Stomach (tissue), 9 donors: ENCODE results near the gene ITGB5. TPM values are rescaled to one million over a fixed set of nuclear protein-coding genes. Genes with fewer than 3 reads are reported as not detected.
A peak's percentile ranks its signal among the peaks of the same experiment; 100 is the strongest.

Experiments
- DNase-seq, 2 donors: peaks; one replicate each; pipeline versions ENCODE4 v3.0.0 to v3.0.0-alpha.2; 2013 to 2019
- H3K27ac ChIP-seq, 5 donors: fragments of 200-600 bp in 4 of 5; sonication (generic) in 4 of 5; one replicate each; pipeline ENCODE4 v1.5.1; 2013 to 2019; ENCODE audit warnings: mild to moderate bottlenecking in 1 of 5, moderate library complexity in 1 of 5
- H3K27me3 ChIP-seq, 3 donors: fragments of 200-600 bp; sonication (generic); one replicate each; pipeline ENCODE4 v1.5.1; 2017 to 2019; ENCODE audit warnings: mixed run types in 1 of 3
- H3K36me3 ChIP-seq, 4 donors: fragments of 200-600 bp; sonication (generic); 1 replicate in 3 of 4; 2 replicates in 1 of 4; pipeline ENCODE4 v1.5.1; 2016 to 2019
- H3K4me1 ChIP-seq, 4 donors: fragments of 200-600 bp; sonication (generic); one replicate each; pipeline ENCODE4 v1.5.1; 2016 to 2019
- H3K4me3 ChIP-seq, 4 donors: fragments of 200-600 bp; sonication (generic) in 3 of 4; one replicate each; pipeline ENCODE4 v1.5.1; 2016 to 2019; ENCODE audit warnings: mild to moderate bottlenecking in 1 of 4
- H3K9me3 ChIP-seq, 4 donors: fragments of 200-600 bp; sonication (generic); one replicate each; pipeline ENCODE4 v1.5.1; 2016 to 2019
- EP300 ChIP-seq: sonication (generic); formaldehyde crosslinking; IDR thresholded peaks from one replicate; pipeline ENCODE4 v1.6.1; 2017; ENCODE audit warnings: antibody characterized with exemption
- POLR2A ChIP-seq, 4 donors: fragments of 450-650 bp; IDR thresholded peaks; one replicate each; pipeline ENCODE4 v1.6.1; 2016; ENCODE audit warnings: antibody characterized with exemption in 4 of 4, control low read depth in 2 of 4, mild to moderate bottlenecking in 1 of 4, moderate library complexity in 1 of 4
- POLR2AphosphoS5 ChIP-seq, 3 donors: sonication (generic); formaldehyde crosslinking; IDR thresholded peaks; one replicate each; pipeline ENCODE4 v1.6.1; 2016; ENCODE audit warnings: antibody characterized with exemption in 3 of 3
- WGBS, 5 donors: extraction: QIAGEN DNeasy Blood & Tissue Kit in 3 of 5; methylation state at CpG; one replicate each; pipeline versions ENCODE4 v1.1.5 to v1.1.7; 2013 to 2018; 5-methylcytosine and 5-hydroxymethylcytosine counted together
- intact Hi-C: fragments of 100-400 bp; cut with DNase I; formaldehyde crosslinking; loops from one replicate; pipeline ENCODE4 v1.15.1; 2023; ENCODE audit warnings: low total_unique reads
- polyA plus RNA-seq, 3 donors: library from polyadenylated mRNA; stranded (reverse); fragments of 200-250 nt; gene quantifications; one replicate each; pipeline ENCODE4 v1.2.3, GENCODE V29; 2013
- total RNA-seq, 5 donors: library from RNA; depleted of rRNA; stranded (reverse); fragments of >200 nt; gene quantifications; one replicate each; pipeline versions ENCODE4 v1.1.0 to v1.2.3, GENCODE V29; 2014 to 2016
- TF ChIP-seq, protein P1 (sequence below), 7 experiments: fragments of 450-650 bp in 4 of 7; fragments of 200-600 bp in 3 of 7; sonication (generic) in 3 of 7; IDR thresholded peaks; one replicate each; pipeline ENCODE4 v1.5.1; 2016 to 2019; ENCODE audit warnings: antibody characterized with exemption in 7 of 7, control low read depth in 2 of 7, mild to moderate bottlenecking in 1 of 7
- donor health status: healthy with polysubstance abuse.
- donor health status: Bipolar disorder and iron deficiency.
- donor health status: healthy.

Gene ITGB5
- total and polyA plus RNA-seq, 8 donors = 8.2 to 205 (median 54.1) TPM

GRCh38 chr3:124885466-124886167, 1.5 kb downstream of the ITGB5 start:
- DNase-seq = no peak
- H3K4me1 ChIP-seq = peaks cover 10 to 52% (median 26%) of the 10 kb centered on the region in 4 donors
- intact Hi-C loops = loop anchor here (5.0 kb wide), 1 partner anchor 103 kb away; no protein-coding TSS in a partner anchor

DNA sequence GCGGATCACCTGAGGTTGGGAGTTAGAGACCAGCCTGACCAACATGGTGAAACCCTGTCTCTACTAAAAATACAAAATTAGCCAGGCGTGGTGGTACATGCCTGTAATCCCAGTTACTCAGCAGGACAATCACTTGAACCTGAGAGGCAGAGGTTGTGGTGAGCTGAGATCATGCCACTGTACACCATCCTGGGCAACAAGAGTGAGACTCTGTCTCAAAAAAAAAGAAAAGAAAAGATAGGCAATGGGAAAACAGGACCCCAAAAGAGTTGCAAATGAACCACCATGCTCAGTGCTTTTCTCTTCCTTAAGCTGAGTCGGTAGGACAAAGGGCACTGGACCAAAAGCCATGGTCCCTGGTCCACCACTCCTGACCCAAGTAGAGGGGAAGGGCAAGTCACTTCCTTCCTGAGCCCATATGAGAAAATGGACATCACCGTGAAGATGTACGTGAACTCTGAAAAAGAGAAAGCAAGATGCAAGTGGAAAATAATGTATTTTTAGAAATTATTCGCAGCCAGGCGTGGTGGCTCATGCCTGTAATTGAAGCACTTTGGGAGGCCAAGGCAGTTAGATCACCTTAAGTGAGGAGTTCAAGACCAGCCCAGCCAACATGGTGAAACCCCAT, 2.6 kb downstream of the ITGB5 start:
- Histone ChIP-seq H3K4me3 (no peak overlapping the region), H3K27me3 (peaks cover 0 to 19% (median 4%) of the 10 kb centered on the region in 3 donors), H3K27ac (no peak overlapping the region), H3K36me3 (no peaks in the 10 kb centered on the region), H3K9me3 (no peaks in the 10 kb centered on the region), H3K4me1 (peaks cover 13 to 52% (median 31%) of the 10 kb centered on the region in 4 donors)
- DNase-seq = no peak
- intact Hi-C loops = loop anchor here (5.0 kb wide), 1 partner anchor 102 kb away; no protein-coding TSS in a partner anchor
- TF ChIP-seq POLR2A (IDR thresholded peaks at IDR 0.05) = no peak
- TF ChIP-seq, protein P1, sequence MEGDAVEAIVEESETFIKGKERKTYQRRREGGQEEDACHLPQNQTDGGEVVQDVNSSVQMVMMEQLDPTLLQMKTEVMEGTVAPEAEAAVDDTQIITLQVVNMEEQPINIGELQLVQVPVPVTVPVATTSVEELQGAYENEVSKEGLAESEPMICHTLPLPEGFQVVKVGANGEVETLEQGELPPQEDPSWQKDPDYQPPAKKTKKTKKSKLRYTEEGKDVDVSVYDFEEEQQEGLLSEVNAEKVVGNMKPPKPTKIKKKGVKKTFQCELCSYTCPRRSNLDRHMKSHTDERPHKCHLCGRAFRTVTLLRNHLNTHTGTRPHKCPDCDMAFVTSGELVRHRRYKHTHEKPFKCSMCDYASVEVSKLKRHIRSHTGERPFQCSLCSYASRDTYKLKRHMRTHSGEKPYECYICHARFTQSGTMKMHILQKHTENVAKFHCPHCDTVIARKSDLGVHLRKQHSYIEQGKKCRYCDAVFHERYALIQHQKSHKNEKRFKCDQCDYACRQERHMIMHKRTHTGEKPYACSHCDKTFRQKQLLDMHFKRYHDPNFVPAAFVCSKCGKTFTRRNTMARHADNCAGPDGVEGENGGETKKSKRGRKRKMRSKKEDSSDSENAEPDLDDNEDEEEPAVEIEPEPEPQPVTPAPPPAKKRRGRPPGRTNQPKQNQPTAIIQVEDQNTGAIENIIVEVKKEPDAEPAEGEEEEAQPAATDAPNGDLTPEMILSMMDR (IDR thresholded peaks at IDR 0.05) = no peak
- TF ChIP-seq EP300 = no peak
- TF ChIP-seq POLR2AphosphoS5 (IDR thresholded peaks at IDR 0.05) = no peak
- 70 to 91% (median 80%) methylated on average over 6 to 7 of the region's 7 CpGs for WGBS, 5 donors

More at GRCh38 chr3:124885466-124886167, 1.5 kb downstream of the ITGB5 start:
- TF ChIP-seq EP300 = no peak
- TF ChIP-seq, protein P1 (IDR thresholded peaks at IDR 0.05) = no peak
- no peak for TF ChIP-seq POLR2A (IDR thresholded peaks at IDR 0.05)
- TF ChIP-seq POLR2AphosphoS5 (IDR thresholded peaks at IDR 0.05) = no peak
- H3K36me3 ChIP-seq = no peaks in the 10 kb centered on the region
- peak overlapping the region; percentile 16 to 93 (median 92) for H3K27ac ChIP-seq
- peak overlapping the region; percentile 64 to 78 (median 73) for H3K4me3 ChIP-seq
- H3K9me3 ChIP-seq = no peaks in the 10 kb centered on the region
- H3K27me3 ChIP-seq = peaks cover 0 to 19% (median 4%) of the 10 kb centered on the region in 3 donors
- 33 to 43% (median 35%) methylated on average over 10 to 17 of the region's 17 CpGs for WGBS, 5 donors

GRCh38 chr3:124883766-124884473, 3.2 kb downstream of the ITGB5 start:
- peak overlapping the region in 1 of 5 donors; percentile 15 for H3K27ac ChIP-seq
- 88 to 94% (median 91%) methylated on average over 6 to 7 of the region's 7 CpGs for WGBS, 5 donors
- no peak for DNase-seq

More at GRCh38 chr3:124883766-124884473, 3.2 kb downstream of the ITGB5 start:
- TF ChIP-seq EP300 = no peak
- no peak for TF ChIP-seq POLR2A (IDR thresholded peaks at IDR 0.05)
- no peak for TF ChIP-seq POLR2AphosphoS5 (IDR thresholded peaks at IDR 0.05)
- TF ChIP-seq, protein P1 (IDR thresholded peaks at IDR 0.05) = no peak
- Histone ChIP-seq H3K36me3 (no peaks in the 10 kb centered on the region), H3K4me1 (peaks cover 19 to 59% (median 38%) of the 10 kb centered on the region in 4 donors), H3K27me3 (peaks cover 0 to 19% (median 4%) of the 10 kb centered on the region in 3 donors), H3K9me3 (no peaks in the 10 kb centered on the region), H3K4me3 (no peak overlapping the region)
- intact Hi-C loops = no loop called here
